K562 (cell line): ENCODE data around the gene FDX2. TPM values are rescaled to one million over a fixed set of nuclear protein-coding genes. Genes with fewer than 3 reads are reported as not detected.

Experiments
- ATAC-seq: fragments of 200-7000 bp; cut with Tn5 transposase; 3 replicates; pipeline ENCODE4 v1.9.1; 2020; ENCODE audit warnings: moderate library complexity
- BruUV-seq: library from RNA; stranded (reverse); fragments of 400-500 nt; replicated peaks from 2 replicates; lab custom pipeline; 2021; lab: Mats Ljungman, UMichigan
- CTCF ChIA-PET: fragments of 300-600 bp; formaldehyde crosslinking; extraction: SDS; loops from one replicate; lab custom pipeline; 2021; ENCODE audit warnings: low intra/inter-chr PET ratio; lab: Yijun Ruan, JAX
- POLR2A ChIA-PET: fragments of 300-600, 350-650 bp; sonication (Branson Sonifier 250); formaldehyde crosslinking; extraction: SDS; loops from one replicate; lab custom pipeline; 2021; ENCODE audit warnings: antibody characterized with exemption, inconsistent platforms; lab: Yijun Ruan, JAX
- DNase-seq, 4 experiments: peaks; one replicate each; pipeline versions ENCODE4 v3.0.0 to v3.0.0-alpha.2; 2011 to 2018; ENCODE audit warnings: low spot score in 3 of 4, mixed read lengths in 3 of 4; ENCODE audit errors: extremely low read depth in 1 of 4
- FAIRE-seq: peaks from 2 replicates; lab custom pipeline; 2011; peaks lifted over from hg19 to GRCh38; lab: Jason Lieb, UNC
- H2AFZ ChIP-seq: 2 replicates; pipeline ENCODE4 v1.6.0; 2011; ENCODE audit warnings: low read depth, low read length, control low read depth, inconsistent platforms
- H3K27ac ChIP-seq: fragments of 200-600 bp; 3 replicates; pipeline ENCODE4 v1.8.0; 2011; ENCODE audit warnings: low read depth, mild to moderate bottlenecking, control low read depth, inconsistent platforms, low read length, moderate library complexity, mixed read lengths; ENCODE audit errors: extremely low read depth
- H3K27me3 ChIP-seq, 2 experiments: fragments of 300-600 bp in 1 of 2; 2 replicates in 1 of 2; 3 replicates in 1 of 2; pipeline versions ENCODE4 v1.6.0 to v1.8.0; 2011; ENCODE audit warnings: inconsistent platforms in 2 of 2, low read length in 2 of 2, mild to moderate bottlenecking in 1 of 2, mixed read lengths in 1 of 2, moderate library complexity in 1 of 2; ENCODE audit not compliant: control insufficient read depth in 2 of 2, insufficient read depth in 2 of 2
- H3K36me3 ChIP-seq: fragments of 300-600 bp; 3 replicates; pipeline ENCODE4 v1.8.0; 2011; ENCODE audit warnings: mild to moderate bottlenecking, low read length, inconsistent platforms; ENCODE audit not compliant: control insufficient read depth, insufficient read depth
- H3K4me1 ChIP-seq, 2 experiments: fragments of 200-600 bp in 1 of 2; replicated peaks in 1 of 2; 2 replicates in 1 of 2; 3 replicates in 1 of 2; pipeline versions ENCODE4 v1.5.1 to v1.8.0; 2011; ENCODE audit warnings: inconsistent platforms in 2 of 2, low read length in 2 of 2, mild to moderate bottlenecking in 1 of 2, mixed read lengths in 1 of 2, moderate library complexity in 1 of 2; ENCODE audit not compliant: control insufficient read depth in 2 of 2, insufficient read depth in 2 of 2
- H3K4me2 ChIP-seq: 2 replicates; pipeline ENCODE4 v1.6.1; 2011; ENCODE audit warnings: low read length, control low read depth, inconsistent platforms, mixed read lengths; ENCODE audit not compliant: insufficient read depth
- H3K4me3 ChIP-seq: fragments of 200-600 bp; sonication (generic), shearing (Covaris generic); 2 replicates; pipeline ENCODE4 v1.5.1; 2016; ENCODE audit warnings: control low read depth, inconsistent platforms
- H3K79me2 ChIP-seq: fragments of 200-600 bp; 3 replicates; pipeline ENCODE4 v1.8.0; 2011; ENCODE audit warnings: low read length, inconsistent platforms; ENCODE audit not compliant: control insufficient read depth, insufficient read depth
- H3K9ac ChIP-seq, 2 experiments: 2 replicates each; pipeline versions ENCODE4 v1.6.0 to v1.6.1; 2011; ENCODE audit warnings: low read depth in 2 of 2, low read length in 2 of 2, control low read depth in 1 of 2, inconsistent platforms in 1 of 2, mild to moderate bottlenecking in 1 of 2, mixed read lengths in 1 of 2; ENCODE audit not compliant: insufficient read depth in 1 of 2
- H3K9me1 ChIP-seq: one replicate; pipeline ENCODE4 v1.6.0; 2011; ENCODE audit warnings: inconsistent platforms, mild to moderate bottlenecking, low read length, moderate library complexity; ENCODE audit not compliant: control insufficient read depth, insufficient read depth
- H3K9me3 ChIP-seq: replicated peaks from 2 replicates; pipeline ENCODE4 v1.5.1; 2011; ENCODE audit warnings: low read depth, low read length, inconsistent platforms; ENCODE audit not compliant: control insufficient read depth, insufficient read depth
- H4K20me1 ChIP-seq: replicated peaks from 2 replicates; pipeline ENCODE4 v1.6.1; 2011; ENCODE audit warnings: low read length, inconsistent platforms, mixed read lengths; ENCODE audit not compliant: control insufficient read depth, insufficient read depth
- E2F5 ChIP-seq: sonication (generic); formaldehyde crosslinking; IDR thresholded peaks from 2 replicates; pipeline ENCODE4 v1.8.0; 2022; ENCODE audit warnings: mild to moderate bottlenecking, missing genetic modification reagents
- EGR1 ChIP-seq: fragments of 450-650 bp; conservative IDR thresholded peaks from 2 replicates; pipeline ENCODE4 v1.6.1; 2017; ENCODE audit warnings: mild to moderate bottlenecking
- PCBP1 ChIP-seq: fragments of 200-400 bp; formaldehyde crosslinking; IDR thresholded peaks from 2 replicates; pipeline ENCODE4 v1.6.1; 2018; ENCODE audit warnings: mild to moderate bottlenecking, low read depth, low read length; ENCODE audit not compliant: poor library complexity, severe bottlenecking
- RBM22 ChIP-seq: fragments of 200-400 bp; formaldehyde crosslinking; IDR thresholded peaks from 2 replicates; pipeline ENCODE4 v1.6.1; 2018; ENCODE audit warnings: low read length, low read depth; ENCODE audit not compliant: poor library complexity, severe bottlenecking
- ZBTB26 ChIP-seq: fragments of 450-650 bp; formaldehyde crosslinking; IDR thresholded peaks from 2 replicates; pipeline ENCODE4 v1.4.0; 2022; ENCODE audit warnings: missing genetic modification characterization
- ZNF551 ChIP-seq: fragments of 250-450 bp; sonication (Bioruptor Pico); IDR thresholded peaks from 2 replicates; pipeline ENCODE4 v1.5.0; 2021; ENCODE audit warnings: mild to moderate bottlenecking, moderate library complexity
- WGBS: fragments of 100-300 bp; shearing (Covaris generic); methylation state at CpG from one replicate; pipeline ENCODE4 v1.1.6; 2016; ENCODE audit warnings: low coverage, mixed read lengths; ENCODE audit not compliant: insufficient coverage; ENCODE audit errors: missing lambda C conversion rate; 5-methylcytosine and 5-hydroxymethylcytosine counted together
- in situ Hi-C: fragments of 300-500 bp; cut with MboI; formaldehyde crosslinking; loops from 4 replicates; pipeline ENCODE4 v1.15.0; 2018; ENCODE audit warnings: inconsistent platforms, mixed read lengths
- intact Hi-C: fragments of 100-400 bp; cut with micrococcal nuclease; formaldehyde crosslinking; loops from 2 replicates; pipeline ENCODE4 v1.14.2; 2022
- polyA plus RNA-seq, 8 experiments: library from polyadenylated mRNA; depleted of rRNA in 4 of 8; stranded (reverse) in 5 of 8; unstranded in 3 of 8; fragments of >200 nt; fragmentation: Nextera tagmentation in 2 of 8; fragmentation: Illumina TruSeq in 1 of 8; extraction: Ambion mirVana in 2 of 8; extraction: Trizol in 1 of 8; gene quantifications; 2 replicates each; pipeline versions ENCODE4 v1.2.1 to v1.2.3, GENCODE V29; 2011 to 2014; ENCODE audit warnings: inconsistent platforms in 1 of 8, missing spikeins in 1 of 8
- total RNA-seq, 7 experiments: library from RNA; depleted of rRNA in 6 of 7; stranded (reverse); fragments of >200 nt in 6 of 7; fragmentation: Illumina TruSeq in 2 of 7; extraction: Trizol in 2 of 7; gene quantifications; 2 replicates each; pipeline versions ENCODE4 v1.2.1 to v1.2.3, GENCODE V29; 2011 to 2021; ENCODE audit warnings: low replicate concordance in 1 of 7

FDX2 gene
- total and polyA plus RNA-seq, 9 of the 15 experiments (the other 6 are each of a cell fraction or from before 2014, with no cell fraction given) = 2.5 to 49.8 (median 29.7) TPM

- no peak overlapping the region for H3K27ac ChIP-seq
- ChIA-PET POLR2A (interaction anchor here (1.4 kb wide), 1 partner anchor 17 kb away, joined by 4 read pairs; no protein-coding TSS in a partner anchor), CTCF (no interaction called here)
- no peaks in the 10 kb centered on the region for H3K9me3 ChIP-seq
- H3K4me1 ChIP-seq = peaks cover 0 to 17% of the 10 kb centered on the region in 2 experiments; a peak in 1 of 5 replicates
- no TSS peak for BruUV-seq
- H4K20me1 ChIP-seq = no peaks in the 10 kb centered on the region
- no peak overlapping the region for H3K4me2 ChIP-seq
- no peaks in the 10 kb centered on the region for H3K79me2 ChIP-seq
- no peak overlapping the region for H2AFZ ChIP-seq
- intact Hi-C loops = no loop called here
- FAIRE-seq (no peak), ATAC-seq (peak; percentile 82), DNase-seq (peak; percentile 27 to 78 (median 52))
- no peak overlapping the region for H3K9ac ChIP-seq
- no peak overlapping the region for H3K4me3 ChIP-seq
- WGBS = 90% methylated on average over 11 of the region's 16 CpGs
- no peaks in the 10 kb centered on the region for H3K27me3 ChIP-seq
- peaks cover 81% of the 10 kb centered on the region; the same call in 2 of the 3 replicates for H3K36me3 ChIP-seq
- in situ Hi-C loops = no loop called here
- no peak for TF ChIP-seq E2F5 (CRISPR knock-in tag)
- TF ChIP-seq RBM22 = peak; percentile 66
- TF ChIP-seq ZNF551 (CRISPR knock-in tag) = no peak
- peak; percentile 69 for TF ChIP-seq PCBP1
- no peak for TF ChIP-seq ZBTB26 (CRISPR knock-in tag)
- 0 out of 2 replicates have a peak, but pooled peaks have one; percentile 16 for TF ChIP-seq EGR1
- TF ChIP-seq, all 486 proteins: peak for 3
- H3K9me1 ChIP-seq = no peaks in the 10 kb centered on the region
Measured at GRCh38 chr19:10361569-10362011, 45.8 kb upstream of the FDX2 start.
